Activated T-cell treated with anti-CD3 and anti-CD28 coated beads, Interleukin-2, amount 50 U/mL, for 72 hours (primary cell): ENCODE measurements around the gene SYMPK. TPM values are rescaled to one million over a fixed set of nuclear protein-coding genes. Genes with fewer than 3 reads are reported as not detected.
"Not testable (repeated sequence)": the region's sequence is repeated elsewhere in the genome, so short reads cannot be mapped to it uniquely, and the experiment has no call there.

Source experiments
- ATAC-seq, 2 donors: fragments of 150-1000 bp; cut with Tn5 transposase; replicated peaks in 1 of 2; 2 replicates each; pipeline ENCODE4 v1.10.0; 2021; ENCODE audit warnings: moderate library complexity in 2 of 2, mild to moderate bottlenecking in 1 of 2
- DNase-seq, 2 donors: peaks; one replicate each; pipeline ENCODE4 v3.0.0; 2021 to 2022; ENCODE audit warnings: mixed read lengths in 1 of 2
- H3K27ac Mint-ChIP-seq: one replicate; pipeline ENCODE4 v1.8.0; 2022; ENCODE audit warnings: mild to moderate bottlenecking, moderate library complexity, mixed read lengths
- H3K27me3 Mint-ChIP-seq: one replicate; pipeline ENCODE4 v1.8.0; 2022; ENCODE audit warnings: low read depth, mixed read lengths
- H3K36me3 Mint-ChIP-seq, 2 donors: one replicate each; pipeline ENCODE4 v1.8.0; 2022; ENCODE audit warnings: mixed read lengths in 2 of 2, mild to moderate bottlenecking in 1 of 2; ENCODE audit not compliant: insufficient read depth in 2 of 2
- H3K4me1 Mint-ChIP-seq: one replicate; pipeline ENCODE4 v1.8.0; 2022; ENCODE audit warnings: low read depth, mixed read lengths
- H3K4me3 Mint-ChIP-seq, 2 donors: one replicate each; pipeline ENCODE4 v1.8.0; 2022; ENCODE audit warnings: mild to moderate bottlenecking in 2 of 2, mixed read lengths in 2 of 2, moderate library complexity in 2 of 2
- H3K9me3 Mint-ChIP-seq, 2 donors: one replicate each; pipeline ENCODE4 v1.8.0; 2022; ENCODE audit warnings: mixed read lengths in 2 of 2
- total RNA-seq, 2 donors: library from RNA; stranded (reverse); gene quantifications; one replicate each; pipeline ENCODE4 v1.2.3, GENCODE V29; 2022

The SYMPK gene
- total RNA-seq, 2 donors from 2014 or later, result 95.5 to 112 TPM

DNA sequence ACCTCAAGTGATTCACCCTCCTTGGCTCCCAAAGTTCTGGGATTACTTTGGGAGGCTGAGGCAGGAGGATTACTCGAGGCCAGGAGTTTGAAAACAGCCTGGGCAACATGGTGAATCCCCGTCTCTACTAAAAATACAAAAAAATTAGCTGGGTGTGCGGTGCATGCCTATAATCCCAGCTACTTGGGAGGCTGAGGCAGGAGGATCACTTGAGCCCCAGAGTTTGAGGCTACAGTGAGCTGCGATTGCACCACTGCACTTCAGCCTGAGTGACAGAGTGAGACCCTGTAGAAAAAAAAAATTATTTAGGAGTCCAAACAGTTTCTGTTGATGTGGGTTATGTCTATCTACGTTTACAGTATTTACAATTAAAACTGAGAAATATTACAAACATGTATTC is 7.9 kb upstream of the SYMPK start:
- no peaks in the 10 kb centered on the region for H3K36me3 Mint-ChIP-seq
- DNase-seq, result no peak
- H3K9me3 Mint-ChIP-seq, result no peaks in the 10 kb centered on the region
- peaks cover 8% of the 10 kb centered on the region for H3K4me1 Mint-ChIP-seq
- H3K27ac Mint-ChIP-seq, result no peak overlapping the region
- no peak overlapping the region for H3K4me3 Mint-ChIP-seq
- no peak for ATAC-seq
- H3K27me3 Mint-ChIP-seq, result peaks cover 4% of the 10 kb centered on the region

DNA sequence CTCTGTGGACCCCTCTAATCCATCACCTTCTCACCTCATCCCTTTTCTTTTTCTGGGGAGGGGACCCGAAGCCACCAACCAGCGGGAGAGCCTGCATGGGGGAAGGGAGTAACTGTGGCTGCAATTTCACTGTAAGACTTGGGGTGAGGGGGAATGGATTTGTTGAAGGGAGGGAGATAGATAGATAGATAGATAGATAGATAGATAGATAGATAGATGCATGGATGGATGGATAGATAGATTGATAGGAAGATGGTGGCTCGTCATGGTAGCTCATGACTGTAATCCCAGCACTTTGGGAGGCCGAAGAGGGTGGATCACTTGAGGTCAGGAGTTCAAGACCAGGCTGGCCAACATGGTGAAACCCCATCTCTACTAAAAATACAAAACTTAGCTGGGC is 4.3 kb upstream of the SYMPK start:
- Mint-ChIP-seq H3K27me3 (peaks cover 25% of the 10 kb centered on the region), H3K4me1 (peaks cover 21% of the 10 kb centered on the region)
- H3K9me3 Mint-ChIP-seq, DNase-seq, H3K27ac Mint-ChIP-seq, H3K36me3 Mint-ChIP-seq, ATAC-seq, H3K4me3 Mint-ChIP-seq: not testable (repeated sequence)

DNA sequence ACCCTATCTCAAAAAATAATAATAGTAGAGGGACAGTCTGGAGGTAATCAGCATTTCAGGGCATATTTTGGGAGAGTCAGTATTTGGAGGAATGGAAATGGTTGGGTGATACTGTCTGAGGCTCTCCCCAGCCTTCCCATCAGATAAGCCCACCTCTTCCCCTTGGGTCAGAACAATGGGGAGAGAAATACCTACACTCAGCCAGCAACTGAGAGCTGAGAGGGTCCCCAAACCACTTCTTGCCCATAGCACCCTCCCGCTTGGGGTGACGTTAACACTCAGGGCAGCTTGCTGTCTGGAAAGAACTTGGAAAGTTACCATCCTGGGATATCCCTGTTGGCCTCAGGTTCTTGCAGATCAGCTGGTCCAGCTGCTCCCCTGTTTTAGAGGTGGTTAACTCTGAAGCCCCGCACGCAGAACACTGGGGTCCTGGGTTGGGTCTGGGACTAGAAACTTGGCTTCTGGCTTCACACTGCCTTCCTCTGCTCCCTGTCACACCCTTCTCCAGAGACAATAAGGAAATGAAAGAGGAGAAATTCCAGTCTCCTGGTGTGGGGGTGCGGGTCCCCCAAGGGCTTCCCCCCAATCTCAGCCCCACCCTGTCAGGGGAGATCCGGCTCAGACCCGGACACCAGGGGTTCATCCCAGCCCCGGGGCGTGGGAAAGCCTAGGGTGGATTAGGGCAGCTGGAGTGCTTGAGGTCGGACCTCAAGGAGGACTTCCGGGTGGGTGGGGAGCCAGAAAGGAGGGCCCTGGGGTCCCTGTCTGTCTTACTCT is 3.6 kb upstream of the SYMPK start:
- Mint-ChIP-seq H3K4me1 (peaks cover 28% of the 10 kb centered on the region), H3K4me3 (no peak overlapping the region), H3K36me3 (peaks cover 5 to 10% of the 10 kb centered on the region in 2 donors), H3K9me3 (no peaks in the 10 kb centered on the region), H3K27ac (no peak overlapping the region), H3K27me3 (peaks cover 25% of the 10 kb centered on the region)
- DNase-seq (no peak), ATAC-seq (no peak)

DNA sequence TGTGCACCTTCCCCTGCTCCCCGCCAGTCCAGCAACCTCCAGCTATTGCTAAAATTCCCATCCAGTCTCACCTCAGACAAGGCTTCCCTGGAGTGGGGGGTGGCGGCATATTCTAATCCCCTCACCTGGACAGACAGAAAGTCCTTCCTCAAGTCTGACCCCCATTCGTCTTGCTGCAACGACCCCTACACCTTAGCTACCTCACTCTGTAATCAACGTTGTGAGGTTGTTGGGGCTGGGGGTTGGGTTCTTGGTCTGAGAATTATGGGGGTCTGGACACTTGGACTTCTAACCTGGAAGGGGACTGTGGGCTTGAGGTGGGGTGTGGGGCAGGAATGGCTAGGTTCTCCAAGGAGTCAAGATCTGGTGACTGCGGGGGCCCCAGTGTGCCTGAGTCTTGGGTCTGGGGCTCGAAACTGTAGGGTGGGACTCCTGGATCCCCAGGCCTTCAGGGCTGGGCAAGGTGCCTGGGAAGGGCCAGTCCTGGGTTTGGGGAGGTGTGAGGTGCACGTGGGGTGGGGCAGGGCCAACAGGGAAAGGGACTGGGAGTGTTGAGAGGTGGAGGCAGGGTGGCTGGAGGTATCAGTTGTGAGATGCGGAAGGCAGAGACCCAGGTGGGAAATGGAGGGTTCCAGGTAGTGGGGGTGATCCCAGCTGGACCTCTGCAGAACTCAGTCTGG is 2.5 kb upstream of the SYMPK start:
- Mint-ChIP-seq H3K27me3 (peaks cover 25% of the 10 kb centered on the region), H3K4me3 (peak overlapping the region in 1 of 2 donors; percentile 36), H3K4me1 (peaks cover 36% of the 10 kb centered on the region), H3K9me3 (no peaks in the 10 kb centered on the region), H3K27ac (no peak overlapping the region), H3K36me3 (peaks cover 5 to 10% of the 10 kb centered on the region in 2 donors)
- no peak for DNase-seq
- ATAC-seq, result no peak

DNA sequence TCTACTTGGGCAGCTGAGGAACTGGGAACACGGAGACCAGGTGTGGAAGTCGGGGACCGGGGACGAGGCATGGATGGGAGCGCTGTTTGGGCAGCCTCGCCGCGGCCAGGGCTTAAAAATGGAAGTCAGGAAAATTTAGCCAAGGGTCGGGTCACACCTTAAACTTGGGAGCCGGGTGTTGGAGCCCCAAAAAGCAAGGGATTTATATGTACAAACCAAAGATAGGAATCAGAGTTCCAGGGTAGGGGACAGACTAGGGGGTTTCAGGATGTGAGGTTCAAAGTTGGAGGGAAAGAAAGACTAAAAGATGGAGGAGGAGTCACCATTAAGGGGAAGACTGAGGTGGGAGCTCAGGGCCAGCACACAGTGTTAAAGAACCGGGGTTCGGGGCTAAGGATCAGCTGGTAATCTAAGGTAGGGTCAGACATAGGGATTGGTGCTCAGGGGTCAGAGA is 1.7 kb upstream of the SYMPK start:
- Mint-ChIP-seq H3K4me1 (peaks cover 36% of the 10 kb centered on the region), H3K27ac (no peak overlapping the region), H3K27me3 (peaks cover 25% of the 10 kb centered on the region), H3K9me3 (no peaks in the 10 kb centered on the region), H3K4me3 (peak overlapping the region; percentile 71 to 78), H3K36me3 (peaks cover 5 to 12% of the 10 kb centered on the region in 2 donors)
- DNase-seq (no peak), ATAC-seq (no peak)

DNA sequence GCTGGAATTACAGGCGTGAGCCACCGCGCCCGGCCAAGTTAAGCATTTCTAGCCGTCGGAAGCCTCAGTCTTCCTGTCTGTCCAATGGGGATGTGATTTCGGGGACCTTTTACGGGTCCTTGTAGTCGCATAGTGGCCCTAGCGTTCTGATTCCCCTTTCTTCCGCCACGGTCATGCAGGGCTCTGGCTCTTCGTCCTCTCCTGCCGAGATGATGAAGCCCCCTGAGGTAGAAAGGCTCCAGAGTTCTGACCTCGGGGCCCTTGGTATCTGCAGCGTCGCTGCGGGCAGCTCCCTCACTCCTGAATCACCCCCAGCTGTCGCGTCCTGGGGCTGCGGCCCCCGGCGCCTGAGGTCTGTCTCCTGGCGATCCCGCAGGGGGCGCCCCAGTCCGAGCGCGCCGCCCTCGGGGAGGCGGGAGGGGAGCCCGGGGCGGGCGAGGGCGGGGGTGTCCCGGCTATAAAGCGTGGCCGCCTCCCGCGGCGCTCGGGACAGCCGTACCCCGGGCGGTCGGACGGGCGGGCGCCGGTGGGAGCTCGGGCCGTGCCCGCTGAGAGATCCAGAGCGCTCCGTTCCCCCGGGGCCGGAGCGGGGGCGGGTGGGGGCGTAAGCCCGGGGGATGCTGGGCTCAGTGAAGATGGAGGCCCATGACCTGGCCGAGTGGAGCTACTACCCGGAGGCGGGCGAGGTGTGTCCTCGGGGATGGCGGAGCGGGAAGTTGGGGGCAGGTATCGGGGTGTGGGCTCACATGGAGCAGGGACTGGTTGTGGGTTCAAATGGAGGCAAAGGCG is 1.1 kb upstream of the SYMPK start, which contains the start of gene FOXA3:
Gene FOXA3, plus strand, starts transcription at position 487 of the 789 bp plus-strand sequence. Its CDS starts 131 bp downstream, at position 618.
- no peaks in the 10 kb centered on the region for H3K9me3 Mint-ChIP-seq
- peak within 1 kb of the TSS; percentile 95 to 99 for H3K4me3 Mint-ChIP-seq
- peaks cover 25% of the 10 kb centered on the region for H3K27me3 Mint-ChIP-seq
- DNase-seq (peak; percentile 79 to 84), ATAC-seq (peak; percentile 56 to 61)
- H3K36me3 Mint-ChIP-seq, result peaks cover 8 to 16% of the 10 kb centered on the region in 2 donors
- H3K4me1 Mint-ChIP-seq, result peaks cover 42% of the 10 kb centered on the region
- H3K27ac Mint-ChIP-seq, result peak within 1 kb of the TSS; percentile 90

DNA sequence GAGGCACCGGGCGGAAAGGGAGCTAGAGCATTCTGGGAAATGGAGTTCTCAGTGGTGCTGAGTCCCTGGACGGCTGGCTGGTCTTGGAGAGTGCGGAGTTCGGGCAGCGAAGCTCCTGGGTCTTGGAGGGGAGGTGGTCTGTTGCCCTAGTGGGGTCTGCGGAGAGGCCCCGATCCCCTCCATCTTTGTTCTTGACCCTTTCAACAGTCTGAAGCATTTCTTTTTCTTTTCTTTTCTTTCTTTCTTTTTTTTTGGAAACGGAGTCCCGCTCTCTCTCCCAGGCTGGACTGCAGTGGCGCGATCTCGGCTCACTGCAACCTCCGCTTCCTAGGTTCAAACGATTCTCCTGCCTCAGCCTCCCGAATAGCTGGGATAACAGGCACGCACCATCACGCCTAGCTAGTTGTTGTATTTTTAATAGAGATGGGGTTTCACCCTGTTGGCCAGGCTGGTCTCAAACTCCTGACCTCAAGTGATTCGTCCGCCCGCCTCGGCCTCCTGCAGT is 440 bp upstream of the SYMPK start:
- Mint-ChIP-seq H3K27ac (peak overlapping the region; percentile 90), H3K4me1 (peaks cover 45% of the 10 kb centered on the region), H3K9me3 (no peaks in the 10 kb centered on the region), H3K36me3 (peaks cover 8 to 16% of the 10 kb centered on the region in 2 donors), H3K4me3 (peak overlapping the region; percentile 95 to 99), H3K27me3 (peaks cover 25% of the 10 kb centered on the region)
- ATAC-seq (no peak), DNase-seq (no peak)

DNA sequence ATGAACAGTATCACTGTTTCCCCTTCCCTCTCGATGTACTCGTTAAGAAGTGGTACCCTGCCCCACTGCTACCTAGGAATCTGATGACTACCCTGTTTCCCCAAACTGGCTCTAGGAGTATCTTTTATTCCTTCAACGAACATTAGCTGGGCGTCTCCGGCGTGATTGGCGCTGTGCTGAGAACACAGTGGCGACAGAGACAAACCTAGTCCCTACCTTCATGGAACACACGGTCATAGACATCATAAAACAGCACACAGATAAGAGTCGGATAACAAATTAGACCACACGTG is 730 bp downstream of the SYMPK start:
- no peak for ATAC-seq
- Mint-ChIP-seq H3K36me3 (peaks cover 9 to 16% of the 10 kb centered on the region in 2 donors), H3K4me1 (peaks cover 50% of the 10 kb centered on the region), H3K4me3 (peak overlapping the region; percentile 95 to 99), H3K27ac (peak overlapping the region; percentile 94), H3K27me3 (peaks cover 25% of the 10 kb centered on the region), H3K9me3 (no peaks in the 10 kb centered on the region)
- no peak for DNase-seq

DNA sequence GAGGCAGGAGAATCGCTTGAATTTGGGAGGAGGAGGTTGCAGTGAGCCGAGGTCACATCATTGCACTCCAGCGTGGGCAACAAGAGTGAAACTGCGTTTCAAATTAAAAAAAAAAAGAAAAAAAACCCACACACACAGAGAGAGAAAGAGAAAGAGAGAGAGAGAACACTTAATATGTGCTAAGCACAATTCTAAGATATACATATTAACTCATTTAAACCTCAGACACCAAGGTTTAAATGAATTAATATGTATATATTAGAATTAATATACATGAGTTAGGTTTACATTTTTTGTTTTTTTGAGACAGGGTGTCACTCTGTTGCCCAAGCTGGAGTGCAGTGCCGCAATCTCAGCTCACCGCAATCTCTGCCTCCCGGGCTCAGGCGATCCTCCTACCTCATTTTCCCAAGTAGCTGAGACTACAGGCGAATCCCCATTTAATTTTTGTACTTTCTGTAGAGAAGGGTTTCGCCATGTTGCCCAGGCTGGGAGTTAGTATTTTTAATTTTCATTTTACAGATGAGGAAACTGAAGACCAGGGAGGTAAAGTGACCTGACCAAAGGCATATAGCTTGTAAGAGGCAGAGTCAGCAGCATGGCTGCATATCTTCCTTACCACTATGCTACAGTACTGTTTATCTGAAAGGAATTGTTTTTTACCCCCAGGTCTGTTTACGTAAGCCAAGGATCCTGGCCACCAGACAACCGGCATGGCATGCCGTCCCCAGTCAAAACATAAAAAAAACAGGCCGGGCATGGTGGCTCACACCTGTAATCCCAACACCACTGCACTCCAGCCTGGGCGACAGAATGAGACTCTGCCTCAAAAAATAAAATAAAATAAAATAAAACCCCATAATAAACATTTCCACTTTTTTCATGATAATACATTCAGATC is 2.3 kb downstream of the SYMPK start:
- Mint-ChIP-seq H3K4me3 (peak overlapping the region; percentile 41 to 99), H3K4me1 (peaks cover 50% of the 10 kb centered on the region), H3K27ac (peak overlapping the region; percentile 80), H3K36me3 (peaks cover 9 to 17% of the 10 kb centered on the region in 2 donors), H3K27me3 (peaks cover 20% of the 10 kb centered on the region), H3K9me3 (no peaks in the 10 kb centered on the region)
- ATAC-seq (no peak), DNase-seq (no peak)

DNA sequence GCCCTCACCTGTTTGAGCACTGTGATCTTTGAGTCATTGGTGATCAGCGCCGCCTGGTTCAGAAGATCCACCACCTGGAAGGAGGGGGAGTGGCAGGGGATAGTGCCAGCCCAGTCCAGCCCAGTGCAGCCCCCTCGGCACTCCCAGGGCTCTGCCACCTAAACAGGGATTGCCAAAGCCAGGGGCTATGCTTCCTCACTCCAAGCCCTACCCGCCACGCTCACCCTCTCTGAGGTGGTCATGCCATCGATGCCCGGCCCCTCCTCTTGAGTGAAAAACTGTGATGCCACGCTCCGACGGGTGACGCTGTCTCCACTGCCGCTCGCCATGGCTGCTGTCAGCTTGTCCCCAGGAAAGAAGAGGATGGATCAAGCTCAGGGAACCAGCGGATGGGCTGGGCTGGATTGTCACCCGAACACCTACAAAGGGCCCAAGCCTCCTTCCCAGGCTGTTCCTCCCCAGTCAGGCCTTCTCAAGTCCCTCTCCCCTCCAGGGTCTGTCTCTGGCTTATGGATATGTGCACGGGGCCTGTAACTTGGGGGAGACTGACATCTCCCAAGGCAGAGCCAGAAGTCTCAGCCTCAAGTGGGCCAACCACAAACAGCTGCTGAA is 8.7 kb downstream of the SYMPK start:
- ATAC-seq, result no peak

DNA sequence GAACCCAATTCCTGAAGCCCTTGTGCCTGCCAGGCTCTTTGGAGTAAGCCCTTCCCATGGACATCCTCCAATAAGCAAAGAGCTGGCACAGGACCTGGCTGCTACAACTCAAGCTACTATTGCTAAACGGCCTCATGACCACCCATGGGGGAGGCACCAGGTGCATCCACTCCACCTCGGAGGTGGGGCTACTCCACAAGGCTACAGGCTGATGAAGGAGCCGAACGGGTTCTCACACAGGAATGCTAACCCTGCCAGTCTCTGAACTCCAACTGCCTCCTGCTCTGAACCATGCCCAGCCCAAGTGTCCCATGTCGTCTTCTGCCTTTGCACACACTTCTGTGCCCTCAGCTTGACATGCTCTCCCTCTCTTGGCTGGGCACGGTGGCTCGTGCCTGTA is 10.0 kb downstream of the SYMPK start:
- ATAC-seq (no peak), DNase-seq (no peak)
- H3K9me3 Mint-ChIP-seq, result no peaks in the 10 kb centered on the region
- no peaks in the 10 kb centered on the region for H3K27me3 Mint-ChIP-seq
- H3K4me1 Mint-ChIP-seq, result peaks cover 1% of the 10 kb centered on the region
- H3K36me3 Mint-ChIP-seq, result peaks cover 7 to 28% of the 10 kb centered on the region in 2 donors
- H3K27ac Mint-ChIP-seq, result no peak overlapping the region
- no peak overlapping the region for H3K4me3 Mint-ChIP-seq

More for the DNA sequence above, 8.7 kb downstream of the SYMPK start:
- no peak for DNase-seq
- peaks cover 7 to 30% of the 10 kb centered on the region in 2 donors for H3K36me3 Mint-ChIP-seq
- H3K4me3 Mint-ChIP-seq, result no peak overlapping the region
- H3K9me3 Mint-ChIP-seq, result no peaks in the 10 kb centered on the region
- H3K27ac Mint-ChIP-seq, result no peak overlapping the region
- no peaks in the 10 kb centered on the region for H3K27me3 Mint-ChIP-seq
- peaks cover 11% of the 10 kb centered on the region for H3K4me1 Mint-ChIP-seq
